Activated CD4-positive, alpha-beta T cell treated with anti-CD3 and anti-CD28 coated beads, Interleukin-2, amount 50 U/mL, for 48 hours (primary cell): ENCODE measurements around the gene TNRC18.
"Not testable (repeated sequence)": the region's sequence is repeated elsewhere in the genome, so short reads cannot be mapped to it uniquely, and the experiment has no call there.

Experiments
- DNase-seq, 2 experiments: peaks; one replicate each; pipeline ENCODE4 v3.0.0-alpha.2; 2020

Gene TNRC18

GRCh38 chr7:5348134-5349004 is 75.3 kb downstream of the TNRC18 start:
- no peak for DNase-seq

GRCh38 chr7:5345671-5346070 is 78.0 kb downstream of the TNRC18 start:
- no peak for DNase-seq

GRCh38 chr7:5345171-5345570 is 78.5 kb downstream of the TNRC18 start:
- DNase-seq: no peak

GRCh38 chr7:5344342-5344741 is 79.3 kb downstream of the TNRC18 start:
- no peak for DNase-seq

- no peak for DNase-seq
Observed at GRCh38 chr7:5343884-5344283, 79.8 kb downstream of the TNRC18 start.

GRCh38 chr7:5342631-5343030 is 81.0 kb downstream of the TNRC18 start:
- DNase-seq: no peak

GRCh38 chr7:5339955-5340354 is 83.7 kb downstream of the TNRC18 start:
- no peak for DNase-seq

GRCh38 chr7:5337047-5337446 is 86.6 kb downstream of the TNRC18 start:
- no peak for DNase-seq

- DNase-seq: no peak
Observed at GRCh38 chr7:5334671-5335070, 89.0 kb downstream of the TNRC18 start.

- DNase-seq: no peak
Observed at GRCh38 chr7:5333121-5334045, 90.3 kb downstream of the TNRC18 start.

GRCh38 chr7:5332579-5332978 is 91.1 kb downstream of the TNRC18 start:
- DNase-seq: no peak

- DNase-seq: no peak
Observed at GRCh38 chr7:5330288-5330687, 93.3 kb downstream of the TNRC18 start.

GRCh38 chr7:5324961-5325360 is 98.7 kb downstream of the TNRC18 start:
- DNase-seq: no peak

- not testable (repeated sequence) for DNase-seq
Observed at GRCh38 chr7:5323800-5324781, 99.5 kb downstream of the TNRC18 start.

GRCh38 chr7:5322621-5323410 is 100.8 kb downstream of the TNRC18 start:
- no peak for DNase-seq

- no peak for DNase-seq
Observed at GRCh38 chr7:5320802-5321396, 102.7 kb downstream of the TNRC18 start.

GRCh38 chr7:5320391-5320790 is 103.2 kb downstream of the TNRC18 start:
- DNase-seq: no peak

GRCh38 chr7:5318613-5319012 is 105.0 kb downstream of the TNRC18 start:
- DNase-seq: not testable (repeated sequence)

- no peak for DNase-seq
Observed at GRCh38 chr7:5315761-5316160, 107.9 kb downstream of the TNRC18 start.

GRCh38 chr7:5314864-5315263 is 108.8 kb downstream of the TNRC18 start:
- DNase-seq: no peak
